HG03575 (cell line): Measurements from ENCODE around the gene KRT82.
"Not testable (repeated sequence)": the region's sequence is repeated elsewhere in the genome, so short reads cannot be mapped to it uniquely, and the experiment has no call there.

ENCODE experiments used
- ATAC-seq: cut with Tn5 transposase; IDR thresholded peaks from one replicate; pipeline ENCODE4 v1.9.1; 2021; ENCODE audit not compliant: unreplicated experiment, insufficient number of reproducible peaks, low FRiP score; ENCODE audit errors: extremely low read depth

Gene KRT82

DNA sequence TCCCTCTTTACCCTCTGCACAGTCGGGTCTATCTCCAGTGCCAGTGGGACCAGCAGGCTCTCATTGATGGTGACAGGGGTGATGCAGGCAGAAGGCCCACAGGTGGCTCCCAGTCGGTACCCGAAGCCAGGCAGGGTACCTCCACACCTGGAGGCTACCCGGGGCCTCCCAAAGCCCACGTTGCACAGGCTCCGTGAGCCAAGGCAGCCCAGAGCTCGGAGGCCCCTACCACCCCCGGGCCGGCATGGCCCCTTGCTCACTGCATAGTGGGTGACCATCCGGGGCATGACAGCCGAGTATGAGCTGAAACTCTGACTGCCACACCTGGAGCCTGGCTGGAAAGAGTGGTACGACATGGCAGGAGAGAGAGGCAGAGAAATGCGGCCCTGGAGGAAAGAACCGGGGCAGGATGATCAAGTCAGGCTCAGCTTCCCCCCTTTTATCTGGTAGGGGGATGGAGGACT lies at the start of gene KRT82:
Gene KRT82, minus strand, starts transcription at position 414 of the 464 bp plus-strand sequence. Its CDS starts 58 bp downstream, at position 356.
- no peak for ATAC-seq

DNA sequence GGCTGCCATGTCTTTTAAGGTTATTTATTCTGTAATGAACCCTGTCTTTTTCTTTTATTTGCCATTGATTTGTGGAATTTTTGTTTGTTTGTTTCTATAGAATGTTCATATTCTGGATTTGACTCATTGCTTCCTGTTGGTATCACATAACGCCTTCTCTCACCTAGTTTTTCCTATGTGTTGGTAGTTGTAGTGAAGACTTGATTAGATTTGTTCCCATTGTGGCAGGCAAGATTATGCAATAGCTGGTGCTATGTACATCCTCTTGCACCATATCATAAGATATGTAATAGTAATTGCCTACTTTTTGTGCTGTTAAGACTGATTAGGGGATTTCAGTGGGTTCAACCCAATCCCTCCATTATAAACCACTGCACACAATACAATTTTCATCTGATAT lies 49.7 kb upstream of the KRT82 start:
- ATAC-seq, result no peak

DNA sequence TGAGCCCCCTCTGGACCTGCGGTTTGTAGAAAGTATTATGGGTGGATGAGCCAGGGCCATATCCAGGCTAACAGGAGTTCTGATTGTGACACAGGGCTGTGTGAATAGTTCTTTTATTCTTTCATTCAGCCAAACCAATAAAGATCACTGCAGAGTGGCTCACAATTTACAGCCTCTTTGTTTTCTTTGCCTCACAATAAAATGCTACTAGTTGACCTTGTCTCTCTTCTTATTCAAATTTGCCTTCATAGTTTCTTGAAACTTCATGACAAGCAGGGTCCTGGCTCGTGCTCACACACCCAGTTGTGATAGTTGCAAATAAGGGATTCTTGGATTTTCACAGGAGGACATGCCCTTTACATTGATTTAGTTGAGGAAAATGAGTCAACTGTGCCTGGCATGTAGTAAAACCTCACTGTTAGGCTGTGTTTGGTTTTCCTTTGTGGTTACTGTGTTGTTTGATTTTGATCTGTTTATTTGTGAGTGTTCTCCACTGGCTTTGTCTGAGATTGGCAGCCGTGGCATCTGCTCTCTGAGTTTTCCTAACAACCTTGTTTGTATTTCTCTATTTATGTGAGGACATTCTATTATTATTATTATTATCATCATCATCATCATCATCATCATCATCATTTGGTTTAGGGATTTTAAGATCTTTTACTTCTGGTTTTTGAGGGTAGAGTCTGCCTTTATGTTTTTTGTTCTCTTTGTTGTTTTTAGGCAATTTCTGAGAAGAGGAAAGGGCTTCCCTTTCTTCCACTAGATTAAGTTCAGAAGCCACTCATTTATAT lies 48.5 kb upstream of the KRT82 start:
- ATAC-seq, result no peak

DNA sequence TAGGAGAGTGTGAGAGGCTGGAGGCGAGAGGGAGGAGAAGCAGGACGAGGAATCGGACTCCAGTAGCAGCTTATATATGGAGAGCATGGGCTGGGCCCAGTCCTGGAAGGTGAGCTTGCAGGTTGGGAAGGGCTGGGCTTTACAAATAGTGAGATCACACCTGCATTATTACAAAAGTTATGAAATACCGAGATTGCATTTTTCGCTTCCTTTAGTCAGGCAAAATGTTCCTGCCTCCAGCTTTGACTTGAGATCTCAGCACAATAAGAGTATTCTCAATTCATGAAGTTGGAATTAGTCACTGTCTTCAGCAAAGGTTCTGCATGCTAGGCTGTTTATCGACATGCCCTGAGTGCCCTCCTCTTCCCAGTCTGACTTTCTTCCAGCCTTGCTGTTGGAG lies 46.0 kb upstream of the KRT82 start, which contains the start of gene KRT6B:
Gene KRT6B, minus strand, starts transcription at position 46 of the 400 bp plus-strand sequence. CDS start 68 bp downstream, outside the sequence.
- ATAC-seq, result no peak

DNA sequence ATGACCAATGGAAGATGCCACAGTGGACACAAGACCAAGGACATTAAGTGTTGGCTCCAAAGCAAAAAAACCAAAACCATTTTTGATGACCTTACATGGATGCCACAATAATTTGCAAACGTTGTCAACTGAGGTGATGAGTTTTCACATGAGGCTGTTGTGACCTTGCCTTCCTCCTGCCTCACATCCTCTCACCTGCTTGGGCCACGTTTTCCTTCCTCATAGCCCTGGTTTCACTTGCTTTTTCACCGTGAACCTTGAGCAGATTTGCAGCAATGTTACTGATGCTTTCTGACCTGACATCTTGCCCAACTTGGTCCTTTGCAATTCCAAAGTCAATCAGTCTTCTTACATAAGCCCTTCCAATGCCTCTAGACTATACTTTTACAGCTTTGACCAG lies 42.1 kb upstream of the KRT82 start:
- ATAC-seq, result no peak

DNA sequence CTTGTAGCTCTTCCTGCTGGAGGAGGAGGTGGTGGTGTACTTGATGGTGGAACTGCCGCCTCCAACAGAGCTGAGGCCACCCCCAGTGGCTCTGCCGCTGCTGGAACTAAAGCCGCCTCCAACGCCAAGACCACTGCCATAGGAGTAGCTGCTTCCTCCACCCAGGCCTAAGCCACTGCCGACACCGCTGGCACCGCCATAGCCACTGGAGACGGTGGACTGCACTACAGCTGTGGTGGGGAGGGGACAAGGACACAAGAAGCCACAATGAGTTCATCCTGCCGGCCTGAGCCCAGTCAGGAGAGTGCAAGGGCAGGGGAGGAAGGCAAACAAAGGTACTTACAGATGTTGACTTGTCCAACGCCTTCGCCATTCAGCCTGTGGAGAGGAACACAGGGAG lies 41.1 kb upstream of the KRT82 start:
- not testable (repeated sequence) for ATAC-seq

DNA sequence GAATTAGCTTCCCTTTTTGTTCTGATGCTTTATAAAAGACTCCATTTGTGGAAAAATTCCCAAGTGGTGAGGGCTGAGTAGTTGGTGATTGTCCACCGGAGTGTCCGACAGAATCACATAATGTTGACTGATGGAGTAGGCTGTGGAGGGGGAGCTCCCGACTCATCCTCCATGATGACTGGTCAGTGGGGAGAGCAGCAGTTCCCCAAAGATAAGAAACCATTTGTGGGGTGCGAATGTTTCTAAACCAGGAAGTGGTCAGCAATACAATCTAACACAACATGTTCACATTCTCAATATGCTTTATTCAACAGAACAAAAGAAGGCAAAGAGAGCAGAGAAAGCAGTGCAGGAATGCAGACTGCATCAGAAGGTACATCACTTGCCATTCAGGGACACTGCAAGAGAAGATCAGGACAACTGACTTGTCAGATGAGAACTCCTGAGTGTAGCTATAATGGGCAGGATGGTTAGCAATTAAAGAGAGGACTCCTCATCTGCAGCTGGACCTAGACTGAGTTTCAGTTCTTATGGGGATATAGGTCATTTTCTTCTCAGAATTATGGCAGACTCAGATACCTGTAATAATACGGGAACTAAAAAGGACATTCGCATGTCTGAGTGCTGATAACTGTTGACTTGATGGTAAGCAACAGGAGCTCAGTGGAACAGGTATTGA lies 40.4 kb upstream of the KRT82 start:
- no peak for ATAC-seq

DNA sequence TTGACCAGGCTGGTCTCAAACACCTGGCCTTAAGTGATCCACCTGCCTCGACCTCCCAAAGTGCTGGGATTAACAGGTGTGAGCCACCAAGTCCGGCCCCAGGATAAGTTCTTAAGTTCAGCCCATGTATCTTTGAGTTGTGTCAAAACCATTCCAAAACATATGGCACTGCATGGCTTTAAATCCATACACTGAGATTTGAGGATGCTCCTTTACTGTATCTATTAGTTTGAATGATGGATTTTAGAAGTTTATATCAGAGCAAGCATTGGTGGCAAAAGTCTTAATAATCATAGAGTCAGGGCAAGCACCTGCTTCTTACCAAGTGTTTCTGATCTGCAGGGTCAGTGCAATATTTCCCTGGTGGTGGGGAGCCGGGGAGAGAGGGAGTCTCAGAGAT lies 39.7 kb upstream of the KRT82 start:
- ATAC-seq, result no peak

DNA sequence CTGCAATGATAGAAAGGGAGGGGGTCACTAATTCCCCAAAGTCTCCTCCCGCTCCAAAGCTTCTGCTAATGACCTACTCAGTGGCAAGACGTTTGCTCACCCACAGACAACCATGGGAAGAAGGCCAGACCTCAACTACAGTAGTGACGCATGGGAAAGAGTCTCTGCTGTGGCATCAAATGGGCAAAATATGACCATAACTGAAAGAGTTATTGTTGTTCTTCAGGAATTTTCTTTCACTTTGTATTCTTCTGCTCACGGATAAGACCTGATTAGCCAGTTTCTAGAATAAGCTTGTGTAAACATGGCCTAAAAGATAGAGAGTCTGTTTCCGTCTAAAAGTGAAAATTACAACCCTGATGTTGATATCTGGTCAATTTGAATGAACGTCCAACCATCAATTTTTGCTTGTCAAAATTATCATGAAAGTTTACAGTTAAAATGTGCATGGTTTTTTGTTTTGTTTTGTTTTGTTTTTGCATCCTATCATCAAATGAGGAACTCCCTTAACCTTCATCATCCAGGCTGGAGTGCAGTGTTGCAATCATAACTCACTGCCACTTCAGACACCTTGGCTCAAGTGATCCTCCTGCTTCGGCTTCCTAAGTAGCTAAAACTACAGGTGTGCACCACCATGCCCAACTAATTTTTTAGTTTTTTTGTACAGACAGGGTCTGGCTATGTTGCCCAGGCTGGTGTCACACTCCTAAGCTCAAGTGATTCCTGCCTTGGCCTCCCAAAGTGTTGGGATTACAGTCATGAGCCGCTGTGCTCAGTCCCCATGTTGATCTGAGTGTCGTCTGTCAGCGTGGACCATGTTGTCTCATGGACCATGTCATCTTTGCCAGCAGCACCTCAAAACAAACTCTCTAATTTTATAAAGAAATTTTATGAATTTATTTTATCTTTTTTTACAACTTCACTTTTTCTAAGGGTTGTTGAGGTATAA lies 38.8 kb upstream of the KRT82 start:
- no peak for ATAC-seq

DNA sequence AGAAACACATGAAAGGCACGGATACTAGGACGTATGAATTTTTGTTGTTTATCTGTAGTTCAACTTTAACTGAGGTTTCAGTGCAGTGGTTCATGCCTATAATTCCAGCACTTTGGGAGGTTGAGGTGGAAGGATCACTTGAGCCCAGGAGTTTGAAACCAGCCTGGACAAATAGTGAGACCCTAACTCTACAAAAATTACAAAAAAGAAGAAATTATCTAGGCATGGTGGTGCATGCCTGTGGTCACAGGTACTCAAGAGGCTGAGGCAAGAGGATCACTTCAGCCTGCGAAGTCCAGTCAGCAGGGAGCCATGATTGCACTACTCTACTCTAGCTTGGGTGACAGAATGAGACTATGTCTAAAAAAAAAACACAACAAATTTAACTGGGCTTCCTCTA lies 37.8 kb upstream of the KRT82 start:
- no peak for ATAC-seq

DNA sequence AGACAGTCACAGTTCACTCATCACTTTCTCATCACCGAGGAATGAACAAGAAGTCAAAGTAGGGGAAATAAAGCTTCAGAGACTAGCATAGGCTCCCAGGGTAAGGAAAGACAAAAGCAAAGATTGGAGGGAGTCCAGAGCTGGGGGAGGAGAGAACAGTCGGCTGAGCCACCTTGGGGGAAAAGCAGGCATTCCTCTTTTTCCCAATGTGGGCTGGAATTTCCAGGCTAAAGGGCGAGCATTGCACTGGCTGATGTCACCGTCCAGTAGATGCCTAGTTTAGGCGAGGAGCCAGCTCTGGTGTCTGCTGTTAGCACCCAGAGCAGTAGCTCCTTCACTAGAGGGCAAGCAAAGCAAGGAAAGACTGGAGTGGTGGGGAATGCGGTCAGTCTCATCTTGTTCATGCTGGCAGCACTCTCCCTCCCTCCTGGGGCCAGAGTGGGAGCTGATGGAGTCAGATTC lies 36.5 kb upstream of the KRT82 start:
- no peak for ATAC-seq

DNA sequence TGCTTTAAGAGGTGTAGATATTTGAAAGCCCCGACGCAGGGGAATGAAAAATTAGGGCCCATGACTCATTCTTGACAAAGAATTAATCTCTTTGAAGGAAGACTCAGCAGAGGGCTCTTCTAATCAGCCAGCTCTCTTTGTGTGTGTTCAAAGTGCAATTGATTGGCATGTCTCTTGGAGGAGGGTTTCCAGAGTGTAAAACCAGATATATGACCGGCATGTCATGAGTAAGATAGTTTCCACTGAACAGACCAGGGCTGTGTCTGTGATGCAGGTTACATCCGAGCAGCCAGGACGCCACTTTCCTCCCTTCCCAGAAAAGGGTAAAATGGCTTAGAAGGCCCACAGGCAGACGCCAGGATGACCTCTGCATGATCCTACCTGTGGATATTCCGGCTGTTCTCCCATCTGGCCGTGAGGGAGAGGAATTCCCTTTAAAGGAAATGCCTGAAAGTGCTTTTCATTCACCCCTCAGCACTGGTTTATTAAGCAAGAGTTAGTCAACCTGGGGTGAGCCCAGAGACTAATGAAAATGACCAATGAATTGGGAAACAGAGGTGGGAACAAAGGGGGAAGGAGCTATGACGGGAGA lies 35.3 kb upstream of the KRT82 start:
- no peak for ATAC-seq

DNA sequence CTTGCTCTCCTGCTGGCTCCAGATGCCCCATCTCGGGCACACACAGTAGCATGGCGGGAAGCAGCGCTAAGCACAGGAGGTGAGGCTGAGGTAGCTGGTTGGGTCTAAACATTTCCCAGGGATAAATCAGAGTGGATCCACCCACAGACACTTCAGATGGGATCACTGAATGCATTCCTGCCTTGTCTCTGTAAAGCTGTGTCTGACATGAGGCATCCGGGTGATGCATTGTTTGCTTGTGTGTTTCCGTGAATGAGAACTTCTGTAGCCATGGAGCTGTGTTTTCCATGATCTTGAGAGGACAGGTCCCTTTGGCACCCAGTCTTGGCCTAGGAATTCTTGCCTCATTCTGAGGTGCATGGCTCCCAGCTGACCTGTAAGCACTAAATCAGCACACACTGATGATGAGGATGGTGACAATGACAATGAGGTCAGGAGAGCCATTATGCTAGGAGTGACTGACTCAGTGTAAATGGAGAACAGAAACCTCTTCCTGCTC lies 34.7 kb upstream of the KRT82 start:
- no peak for ATAC-seq

DNA sequence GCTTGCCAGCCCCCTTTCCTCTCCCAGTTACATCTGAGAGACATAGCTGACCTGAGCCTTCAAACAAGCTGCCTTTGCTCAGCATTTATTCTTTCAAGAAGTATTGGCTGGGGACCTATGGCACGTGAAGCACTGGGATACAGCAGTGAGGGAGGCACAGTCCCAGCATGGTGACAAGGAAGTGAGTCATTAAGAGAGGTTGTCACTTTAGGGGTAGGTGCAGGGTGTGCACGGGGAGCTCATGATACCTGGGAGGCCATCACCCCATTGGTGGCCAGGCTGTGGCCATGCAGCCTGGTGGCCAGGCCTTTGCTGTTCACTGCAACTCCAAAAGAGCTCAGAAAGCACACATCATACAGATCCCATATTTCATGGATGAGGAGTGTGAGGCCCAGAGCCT lies 33.7 kb upstream of the KRT82 start:
- ATAC-seq, result no peak

DNA sequence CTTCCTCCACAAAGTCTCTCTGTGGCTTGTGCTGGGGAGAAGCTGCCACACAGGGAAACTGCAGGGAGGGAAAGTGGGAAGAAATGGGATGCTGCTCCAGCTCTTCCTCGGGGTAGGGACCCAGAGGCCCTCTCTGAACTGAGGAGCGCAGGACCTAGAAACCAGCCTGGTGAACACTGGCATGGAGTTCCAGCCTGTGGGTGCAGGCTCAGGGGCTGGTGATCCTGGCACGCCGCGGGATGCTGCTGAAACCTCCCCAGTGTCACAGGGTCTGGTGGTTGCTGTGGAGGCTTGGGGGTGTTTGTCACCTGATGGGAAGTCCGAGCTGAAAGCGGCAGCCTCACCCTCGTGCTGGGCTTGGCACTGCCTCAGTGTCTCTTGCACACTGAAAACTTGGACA lies 33.3 kb upstream of the KRT82 start:
- no peak for ATAC-seq

DNA sequence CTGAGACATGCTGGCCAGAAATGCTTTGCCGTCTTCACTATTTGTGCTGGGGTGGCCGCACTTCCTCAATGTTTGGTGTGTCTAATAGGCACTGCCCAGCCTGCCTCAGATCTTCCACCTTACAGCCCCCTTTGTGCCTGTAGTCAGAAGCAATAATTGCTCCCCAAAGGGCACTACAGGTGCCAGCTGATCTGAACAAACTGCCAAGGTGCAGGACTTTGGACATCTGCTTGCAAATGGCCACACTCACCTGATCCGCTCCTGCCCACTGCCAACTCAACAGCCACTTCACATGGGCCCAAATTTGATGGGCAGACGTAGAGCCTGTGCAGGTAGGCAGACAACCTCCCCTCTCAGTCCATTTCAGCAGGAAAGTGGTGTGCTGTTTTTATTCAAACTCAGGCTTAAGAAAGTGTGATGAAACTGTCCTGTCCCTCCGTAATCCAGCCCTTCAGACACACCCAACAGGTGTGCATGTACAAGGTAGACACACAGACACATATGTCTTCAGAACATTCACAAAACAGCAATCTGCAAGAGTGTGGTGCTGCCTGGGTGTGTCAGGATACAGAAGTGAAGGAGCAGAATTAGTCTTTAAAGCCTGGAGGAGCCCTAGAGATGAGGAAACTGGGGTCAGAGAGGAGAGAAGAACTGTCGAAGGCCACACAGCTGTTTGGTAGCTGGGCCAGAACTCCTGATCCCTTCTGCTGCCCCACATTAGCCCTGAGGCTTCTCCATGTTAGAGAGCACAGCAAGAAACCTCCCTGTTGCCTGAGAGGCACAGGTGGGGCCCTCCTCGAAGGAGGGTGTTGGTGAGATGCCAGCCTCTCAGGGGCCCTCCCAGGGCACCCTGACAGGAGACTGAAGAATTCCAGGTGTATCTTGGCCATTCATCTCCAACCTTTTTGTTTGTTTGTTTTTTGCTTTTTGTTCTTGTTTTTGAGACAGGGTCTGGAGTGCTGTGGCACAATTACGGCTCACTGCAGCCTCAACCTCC lies 32.5 kb upstream of the KRT82 start:
- ATAC-seq, result no peak

DNA sequence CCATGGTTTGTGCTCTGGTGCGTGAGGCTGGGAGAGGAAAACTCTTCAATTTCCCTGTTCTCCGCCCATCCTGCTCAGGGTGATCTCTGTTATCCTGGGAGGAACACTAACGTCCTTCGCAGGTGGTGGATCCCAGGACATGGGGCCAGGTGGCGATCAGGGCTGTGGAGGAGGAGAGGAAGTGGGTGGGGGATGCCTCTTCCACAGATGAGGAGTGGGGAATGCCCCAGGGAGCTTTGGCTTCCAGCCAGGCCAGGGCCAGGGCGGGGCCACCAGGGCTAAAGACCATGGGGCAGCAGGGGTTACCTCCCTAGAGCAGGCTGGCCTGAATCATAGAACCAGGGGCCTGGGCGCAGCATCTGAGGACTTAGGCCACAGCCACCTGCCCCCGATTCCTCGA lies 31.4 kb upstream of the KRT82 start:
- no peak for ATAC-seq
